GM12873 (cell line): ENCODE measurements around the gene PCDHGA4.
A peak's percentile ranks its signal among the peaks of the same experiment; 100 is the strongest.

ENCODE experiments used
- TF ChIP-seq, protein P1 (sequence below): IDR thresholded peaks from 2 replicates; pipeline ENCODE4 v1.5.1; 2012; ENCODE audit warnings: low read depth, mild to moderate bottlenecking, moderate library complexity, low read length, control low read depth; ENCODE audit not compliant: insufficient read depth; ENCODE audit errors: missing control alignments

PCDHGA4 gene

DNA sequence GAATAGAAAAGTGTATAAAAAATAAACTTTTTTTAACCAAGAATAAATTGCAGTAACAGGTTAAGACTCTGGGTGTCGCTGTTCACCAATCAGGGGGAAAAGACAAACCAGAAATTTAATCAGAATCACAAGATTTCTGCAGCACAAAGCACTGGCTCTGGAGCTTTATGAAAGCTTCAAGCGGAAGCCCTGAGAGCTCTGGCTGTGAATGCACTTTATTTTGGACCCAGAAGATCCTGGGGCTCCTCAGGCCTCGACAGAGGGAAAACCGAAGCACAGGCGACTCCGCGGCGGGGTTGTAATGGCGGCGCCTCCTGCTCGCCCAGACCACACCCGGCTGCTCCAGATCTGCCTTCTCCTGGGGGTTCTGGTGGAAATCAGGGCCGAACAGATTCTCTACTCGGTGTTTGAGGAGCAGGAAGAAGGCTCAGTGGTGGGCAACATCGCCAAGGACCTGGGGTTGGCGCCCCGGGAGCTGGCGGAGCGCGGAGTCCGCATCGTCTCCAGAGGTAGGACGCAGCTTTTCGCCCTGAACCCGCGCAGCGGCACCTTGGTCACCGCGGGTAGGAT is at the start of gene PCDHGA4:
TSS of gene PCDHGA4 (plus strand) at position 122 of the 570 bp plus-strand sequence. CDS start at position 209, 87 bp downstream.
- TF ChIP-seq, protein P1, sequence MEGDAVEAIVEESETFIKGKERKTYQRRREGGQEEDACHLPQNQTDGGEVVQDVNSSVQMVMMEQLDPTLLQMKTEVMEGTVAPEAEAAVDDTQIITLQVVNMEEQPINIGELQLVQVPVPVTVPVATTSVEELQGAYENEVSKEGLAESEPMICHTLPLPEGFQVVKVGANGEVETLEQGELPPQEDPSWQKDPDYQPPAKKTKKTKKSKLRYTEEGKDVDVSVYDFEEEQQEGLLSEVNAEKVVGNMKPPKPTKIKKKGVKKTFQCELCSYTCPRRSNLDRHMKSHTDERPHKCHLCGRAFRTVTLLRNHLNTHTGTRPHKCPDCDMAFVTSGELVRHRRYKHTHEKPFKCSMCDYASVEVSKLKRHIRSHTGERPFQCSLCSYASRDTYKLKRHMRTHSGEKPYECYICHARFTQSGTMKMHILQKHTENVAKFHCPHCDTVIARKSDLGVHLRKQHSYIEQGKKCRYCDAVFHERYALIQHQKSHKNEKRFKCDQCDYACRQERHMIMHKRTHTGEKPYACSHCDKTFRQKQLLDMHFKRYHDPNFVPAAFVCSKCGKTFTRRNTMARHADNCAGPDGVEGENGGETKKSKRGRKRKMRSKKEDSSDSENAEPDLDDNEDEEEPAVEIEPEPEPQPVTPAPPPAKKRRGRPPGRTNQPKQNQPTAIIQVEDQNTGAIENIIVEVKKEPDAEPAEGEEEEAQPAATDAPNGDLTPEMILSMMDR = peak; percentile 49

DNA sequence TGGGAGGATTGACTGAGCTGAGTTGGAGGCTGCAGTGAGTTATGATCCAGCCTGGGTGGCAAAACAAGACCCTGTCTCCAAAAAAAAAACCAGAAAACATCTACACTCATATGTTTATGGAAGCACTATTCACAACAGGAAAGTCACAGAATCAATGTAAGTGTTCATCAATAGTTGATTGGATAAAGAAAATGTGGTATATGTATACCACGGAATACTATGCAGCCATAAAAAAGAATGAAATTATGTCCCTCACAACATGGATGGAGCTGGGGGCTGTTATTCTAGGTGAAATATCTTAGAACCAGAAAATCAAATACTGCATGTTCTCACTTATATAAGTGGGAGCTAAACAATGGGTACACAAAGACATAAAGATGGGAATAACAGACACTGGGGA is 48.2 kb upstream of the PCDHGA4 start:
- TF ChIP-seq, protein P1 = no peak

DNA sequence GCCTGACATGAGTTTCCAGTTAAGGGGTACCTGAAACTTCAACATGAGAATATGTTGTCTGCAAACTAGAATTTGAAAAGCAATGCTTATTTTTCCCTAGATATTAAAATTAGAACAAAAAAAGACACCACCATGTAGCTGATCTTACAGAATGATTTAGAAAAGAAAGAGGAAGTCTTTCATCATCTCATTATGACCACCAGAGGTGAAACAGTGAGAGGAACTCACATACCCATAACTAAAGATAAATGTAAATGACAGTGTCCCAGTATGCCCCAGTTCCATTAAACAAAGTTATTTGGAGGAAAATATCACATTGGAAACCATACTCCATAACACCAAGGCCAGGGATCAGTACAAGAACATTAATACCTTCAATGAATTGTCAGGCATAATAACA is 41.1 kb upstream of the PCDHGA4 start:
- TF ChIP-seq, protein P1 = no peak

DNA sequence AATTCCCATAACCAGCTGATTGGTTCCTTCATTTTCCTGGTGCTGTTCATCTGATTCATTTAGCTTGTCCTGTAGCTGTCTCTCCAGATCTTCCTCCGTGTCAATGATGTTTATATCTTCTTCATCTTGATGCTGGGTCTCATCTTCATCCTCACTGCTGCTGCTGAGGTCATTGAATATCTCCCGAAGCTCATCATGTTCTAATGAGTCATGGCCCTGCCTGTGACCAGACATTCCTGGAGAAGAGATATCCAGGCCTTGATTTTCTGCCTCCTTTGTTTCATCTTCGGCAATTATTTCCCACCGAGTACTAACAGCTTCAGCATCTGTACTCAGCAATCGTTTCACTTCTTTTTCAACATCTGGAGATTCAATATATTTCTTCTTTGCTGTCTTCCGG is 35.6 kb upstream of the PCDHGA4 start:
- TF ChIP-seq, protein P1 = no peak

DNA sequence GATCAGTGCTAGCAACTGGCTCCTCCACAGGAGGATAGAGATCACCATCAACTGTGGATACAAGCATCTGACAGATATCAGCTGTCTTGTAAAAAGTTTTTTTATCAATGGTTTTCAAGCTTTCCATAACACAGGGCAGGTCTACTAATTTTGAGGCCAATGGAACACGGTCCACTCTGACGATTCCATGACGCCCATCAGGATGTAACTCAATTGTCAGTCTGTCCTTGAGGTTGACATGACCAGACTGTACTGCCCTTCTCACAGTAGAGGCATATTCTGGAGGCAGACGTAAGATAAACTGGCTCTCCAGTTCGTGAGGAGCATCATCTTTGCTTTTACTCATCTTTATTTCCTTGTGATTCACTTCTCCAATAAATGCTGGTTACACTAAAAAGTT is 35.1 kb upstream of the PCDHGA4 start:
- TF ChIP-seq, protein P1 = no peak

DNA sequence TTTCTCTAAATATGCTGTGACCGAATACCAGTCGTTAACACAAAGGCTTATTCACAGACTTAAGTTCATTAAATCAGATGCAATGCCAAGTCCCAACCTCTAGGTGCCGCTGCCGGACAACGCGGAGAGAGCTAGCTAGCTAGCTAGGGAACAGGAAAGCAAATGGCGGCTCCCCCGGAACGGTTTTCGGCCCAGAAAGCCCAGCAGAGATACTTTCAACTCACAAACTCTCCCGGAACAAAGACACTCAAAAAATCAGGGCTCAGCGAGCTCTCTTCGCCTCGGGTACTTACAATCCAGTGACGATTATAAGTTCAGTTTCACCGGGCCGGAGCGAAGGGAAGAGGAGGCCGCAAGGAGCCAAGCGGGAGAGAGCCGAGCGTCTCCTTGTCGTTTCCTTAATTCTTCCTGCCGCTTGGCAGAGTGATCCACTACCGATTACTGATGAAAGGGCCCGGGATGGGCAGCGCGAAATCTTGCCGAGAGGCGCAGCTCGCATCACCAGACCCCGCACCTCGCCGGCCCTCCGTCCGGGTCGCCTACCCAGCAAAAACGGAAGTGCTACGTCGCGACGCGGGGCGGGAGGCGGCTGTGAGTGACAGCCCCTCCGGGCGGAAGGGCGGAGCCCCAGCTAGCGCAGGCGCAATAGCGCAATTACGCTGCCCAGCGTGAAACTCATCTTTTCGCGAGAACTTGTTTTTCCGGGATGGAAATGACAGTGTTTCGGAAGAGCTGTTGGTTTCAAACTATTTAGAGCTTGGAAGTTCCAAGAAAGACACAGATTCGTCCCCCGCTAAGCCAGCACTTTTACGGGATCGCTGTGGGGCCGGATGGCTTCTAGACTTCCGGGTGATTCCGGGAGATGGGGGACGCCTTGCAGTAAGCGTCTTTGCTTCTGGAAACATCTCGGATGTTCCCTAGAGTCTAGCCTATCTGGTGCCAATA is 34.3 kb upstream of the PCDHGA4 start, which contains the start of gene TAF7:
TSS of gene TAF7 (minus strand) at position 560 of the 945 bp plus-strand sequence. CDS start 740 bp downstream, outside the sequence.
- TF ChIP-seq, protein P1 = peak; percentile 85

DNA sequence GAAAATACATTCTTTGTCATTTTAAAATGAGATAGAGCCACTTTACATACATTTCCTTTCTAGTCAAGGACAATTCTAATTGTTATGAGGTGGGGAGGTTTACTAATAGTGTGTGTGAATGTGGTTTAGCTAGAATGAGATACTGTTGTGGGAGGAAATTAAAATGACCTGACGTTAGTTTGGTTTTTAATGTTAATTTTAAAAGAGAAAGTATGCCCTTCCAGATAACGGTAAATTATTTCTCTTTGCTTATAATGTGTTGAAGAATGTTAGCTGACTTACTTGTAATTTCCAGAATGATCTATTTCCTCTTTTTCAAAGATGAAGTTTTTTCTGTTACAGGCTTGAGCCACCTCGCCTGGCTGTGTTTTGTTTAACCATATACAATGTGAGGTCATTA is 32.6 kb upstream of the PCDHGA4 start:
- TF ChIP-seq, protein P1 = no peak
